ENCODE measurements around the gene TMEM223. TPM values are rescaled to one million over a fixed set of nuclear protein-coding genes. Genes with fewer than 3 reads are reported as not detected.
"Not testable (repeated sequence)": the region's sequence is repeated elsewhere in the genome, so short reads cannot be mapped to it uniquely, and the experiment has no call there.

Gene TMEM223
- polyA plus RNA-seq, 5 donors = 18.8 to 28.1 (median 21.0) TPM

- peak; percentile 98 for DNase-seq
These were observed 13.5 kb upstream of the TMEM223 start, which contains the start of gene NXF1 for GRCh38 chr11:62805076-62805892. Gene NXF1, minus strand, starts transcription at chr11:62805440. Its CDS starts 84 bp downstream, at chr11:62805356.

- DNase-seq = peak; percentile 36 to 50
These were observed 12.7 kb upstream of the TMEM223 start for GRCh38 chr11:62804310-62805075.

- DNase-seq = no peak
These were observed 9.3 kb upstream of the TMEM223 start for GRCh38 chr11:62801071-62801470.

- DNase-seq = no peak
These were observed 7.7 kb upstream of the TMEM223 start for GRCh38 chr11:62799486-62799885.

- no peak for DNase-seq
These were observed 4.5 kb upstream of the TMEM223 start for GRCh38 chr11:62796281-62796680.

GRCh38 chr11:62794201-62794775 lies 2.5 kb upstream of the TMEM223 start:
- DNase-seq = no peak

- DNase-seq = peak; percentile 63 to 66
These were observed 383 bp upstream of the TMEM223 start for GRCh38 chr11:62792202-62792575.

- no peak for DNase-seq
These were observed 2.2 kb downstream of the TMEM223 start for GRCh38 chr11:62789576-62789975.

GRCh38 chr11:62788991-62789390 lies 2.8 kb downstream of the TMEM223 start:
- DNase-seq = no peak

- peak; percentile 96 to 97 for DNase-seq
These were observed 4.6 kb downstream of the TMEM223 start, which contains the start of gene TMEM179B for GRCh38 chr11:62787005-62787759. Gene TMEM179B, plus strand, starts transcription at chr11:62787402. Its CDS starts 30 bp downstream, at chr11:62787432.

- DNase-seq = peak; percentile 85 to 89
These were observed 5.3 kb downstream of the TMEM223 start for GRCh38 chr11:62786318-62787004.

GRCh38 chr11:62782753-62783152 lies 9.1 kb downstream of the TMEM223 start:
- no peak for DNase-seq

- no peak for DNase-seq
These were observed 13.4 kb downstream of the TMEM223 start for GRCh38 chr11:62778441-62778840.

GRCh38 chr11:62777389-62777788 lies 14.4 kb downstream of the TMEM223 start:
- no peak for DNase-seq

GRCh38 chr11:62775646-62776045 lies 16.2 kb downstream of the TMEM223 start:
- DNase-seq = no peak

- DNase-seq = no peak
These were observed 17.4 kb downstream of the TMEM223 start for GRCh38 chr11:62774407-62774806.

- peak; percentile 95 for DNase-seq
These were observed 20.4 kb downstream of the TMEM223 start, which contains the start of gene TAF6L for GRCh38 chr11:62771144-62772021. Gene TAF6L, plus strand, starts transcription at chr11:62771396. Its CDS starts 4,388 bp downstream, at chr11:62775784.

- no peak for DNase-seq
These were observed 21.0 kb downstream of the TMEM223 start for GRCh38 chr11:62770778-62771143.

GRCh38 chr11:62760867-62761227 lies 31.0 kb downstream of the TMEM223 start:
- DNase-seq = not testable (repeated sequence)
